Liver (tissue), 9 donors: ENCODE results near the gene RASSF8. TPM values are rescaled to one million over a fixed set of nuclear protein-coding genes. Genes with fewer than 3 reads are reported as not detected.

Source experiments
- DNase-seq: peaks from one replicate; pipeline ENCODE4 v3.0.0-alpha.2; 2017; ENCODE audit warnings: low spot score
- H3K27ac ChIP-seq, 2 donors: one replicate each; pipeline ENCODE4 v1.7.0; 2013; ENCODE audit warnings: inconsistent platforms in 2 of 2, low read length in 2 of 2, control low read depth in 1 of 2, low read depth in 1 of 2, mild to moderate bottlenecking in 1 of 2
- H3K27me3 ChIP-seq, 4 donors: one replicate each; pipeline versions ENCODE4 v1.6.1 to v1.7.0; 2013; ENCODE audit warnings: low read length in 3 of 4, inconsistent platforms in 1 of 4, mild to moderate bottlenecking in 1 of 4, moderate library complexity in 1 of 4; ENCODE audit not compliant: control insufficient read depth in 4 of 4, insufficient read depth in 4 of 4
- H3K36me3 ChIP-seq, 4 donors: one replicate each; pipeline versions ENCODE4 v1.6.1 to v1.7.0; 2013; ENCODE audit warnings: low read length in 3 of 4, mild to moderate bottlenecking in 3 of 4, low read depth in 1 of 4, moderate library complexity in 1 of 4; ENCODE audit not compliant: control insufficient read depth in 4 of 4, insufficient read depth in 3 of 4
- H3K4me1 ChIP-seq, 4 donors: one replicate each; pipeline versions ENCODE4 v1.6.1 to v1.7.0; 2013; ENCODE audit warnings: low read length in 3 of 4, mild to moderate bottlenecking in 3 of 4, moderate library complexity in 1 of 4; ENCODE audit not compliant: control insufficient read depth in 4 of 4, insufficient read depth in 4 of 4
- H3K4me3 ChIP-seq, 3 donors: one replicate each; pipeline versions ENCODE4 v1.6.1 to v1.7.0; 2013; ENCODE audit warnings: low read length in 3 of 3, control low read depth in 1 of 3, low read depth in 1 of 3, mild to moderate bottlenecking in 1 of 3
- H3K9ac ChIP-seq, 2 donors: one replicate each; pipeline ENCODE4 v1.7.0; 2013; ENCODE audit warnings: low read length in 2 of 2, mild to moderate bottlenecking in 2 of 2, moderate library complexity in 2 of 2, control low read depth in 1 of 2, low read depth in 1 of 2
- H3K9me3 ChIP-seq, 4 donors: one replicate each; pipeline versions ENCODE4 v1.6.1 to v1.7.0; 2013; ENCODE audit warnings: low read length in 3 of 4; ENCODE audit not compliant: control insufficient read depth in 4 of 4
- ATF3 ChIP-seq: IDR thresholded peaks from 2 replicates; pipeline ENCODE4 v1.6.1; 2016; ENCODE audit warnings: antibody characterized with exemption
- CTCF ChIP-seq: fragments of 150-350 bp; IDR thresholded peaks from 2 replicates; pipeline ENCODE4 v1.5.1; 2017; ENCODE audit warnings: improper control_type of control experiment, low read depth, low read length; ENCODE audit not compliant: missing input control
- EGR1 ChIP-seq, 2 donors: IDR thresholded peaks; 2 replicates each; pipeline ENCODE4 v1.6.1; 2016 to 2018; ENCODE audit warnings: antibody characterized with exemption in 2 of 2, low read depth in 2 of 2
- FOXA2 ChIP-seq: IDR thresholded peaks from 2 replicates; pipeline ENCODE4 v1.6.1; 2016; ENCODE audit warnings: antibody characterized with exemption
- GABPA ChIP-seq, 2 donors: IDR thresholded peaks in 1 of 2; conservative IDR thresholded peaks in 1 of 2; 2 replicates each; pipeline ENCODE4 v1.6.1; 2016; ENCODE audit warnings: antibody characterized with exemption in 2 of 2, mild to moderate bottlenecking in 1 of 2, moderate library complexity in 1 of 2
- HNF4A ChIP-seq, 2 donors: conservative IDR thresholded peaks; 2 replicates each; pipeline ENCODE4 v1.6.1; 2016; ENCODE audit warnings: antibody characterized with exemption in 2 of 2, mild to moderate bottlenecking in 2 of 2
- HNF4G ChIP-seq: IDR thresholded peaks from 2 replicates; pipeline ENCODE4 v1.6.1; 2016; ENCODE audit warnings: antibody characterized with exemption
- JUND ChIP-seq, 2 donors: IDR thresholded peaks; 2 replicates each; pipeline ENCODE4 v1.6.1; 2016; ENCODE audit warnings: antibody characterized with exemption in 2 of 2
- MAX ChIP-seq: IDR thresholded peaks from 2 replicates; pipeline ENCODE4 v1.6.1; 2016; ENCODE audit warnings: antibody characterized with exemption
- NR2F2 ChIP-seq: IDR thresholded peaks from 2 replicates; pipeline ENCODE4 v1.6.1; 2016; ENCODE audit warnings: antibody characterized with exemption
- REST ChIP-seq: IDR thresholded peaks from 2 replicates; pipeline ENCODE4 v1.6.1; 2016; ENCODE audit warnings: antibody characterized with exemption, mild to moderate bottlenecking
- RXRA ChIP-seq, 2 donors: IDR thresholded peaks; 2 replicates each; pipeline ENCODE4 v1.6.1; 2017 to 2018; ENCODE audit warnings: antibody characterized with exemption in 2 of 2, mild to moderate bottlenecking in 1 of 2
- SP1 ChIP-seq: IDR thresholded peaks from 2 replicates; pipeline ENCODE4 v1.6.1; 2018; ENCODE audit warnings: antibody characterized with exemption, mild to moderate bottlenecking
- TAF1 ChIP-seq: conservative IDR thresholded peaks from 2 replicates; pipeline ENCODE4 v1.6.1; 2016; ENCODE audit warnings: antibody characterized with exemption, mild to moderate bottlenecking
- YY1 ChIP-seq: IDR thresholded peaks from 2 replicates; pipeline ENCODE4 v1.6.1; 2016; ENCODE audit warnings: antibody characterized with exemption, mild to moderate bottlenecking
- WGBS: extraction: QIAGEN DNeasy Blood & Tissue Kit; methylation state at CpG from one replicate; pipeline ENCODE4 v1.1.7; 2013; 5-methylcytosine and 5-hydroxymethylcytosine counted together
- polyA plus RNA-seq, 2 donors: library from polyadenylated mRNA; stranded (reverse) in 1 of 2; unstranded in 1 of 2; fragments of 200-250 nt in 1 of 2; fragments of >200 nt in 1 of 2; fragmentation: Nextera tagmentation in 1 of 2; extraction: Ambion mirVana in 1 of 2; gene quantifications; one replicate each; pipeline versions ENCODE4 v1.2.1 to v1.2.3, GENCODE V29; 2013 to 2015
- total RNA-seq, 2 donors: library from RNA; depleted of rRNA; stranded (reverse); fragments of >200 nt; gene quantifications; one replicate each; pipeline ENCODE4 v1.2.3, GENCODE V29; 2014
- donor health status: healthy.
- donor health status: healthy.
- donor health status: healthy.
- donor health status: healthy.
- donor health status: healthy.

The RASSF8 gene
- total and polyA plus RNA-seq, 4 donors: 1.7 to 9.4 (median 3.3) TPM

GRCh38 chr12:26095186-26095585 is 136.7 kb downstream of the RASSF8 start:
- 85% methylated on average over 2 of the region's 2 CpGs for WGBS

More at GRCh38 chr12:26095186-26095585, 136.7 kb downstream of the RASSF8 start:
- H3K27ac ChIP-seq: no peak overlapping the region
- H3K36me3 ChIP-seq: no peaks in the 10 kb centered on the region
- H3K9me3 ChIP-seq: no peaks in the 10 kb centered on the region
- peaks cover 0 to 6% (median 0%) of the 10 kb centered on the region in 4 donors for H3K4me1 ChIP-seq
- H3K27me3 ChIP-seq: no peaks in the 10 kb centered on the region
- H3K9ac ChIP-seq: no peak overlapping the region
- H3K4me3 ChIP-seq: no peak overlapping the region
- TF ChIP-seq SP1 (no peak), HNF4A (conservative IDR thresholded peaks at IDR 0.05) (no peak), REST (no peak), NR2F2 (no peak), GABPA (IDR thresholded peaks at IDR 0.05 in 1 of 2, conservative IDR thresholded peaks at IDR 0.05 in 1 of 2) (no peak), EGR1 (IDR thresholded peaks at IDR 0.05; ENCODE audit: low read depth in 2 of 2) (no peak), HNF4G (no peak), CTCF (no peak), YY1 (no peak), FOXA2 (no peak), TAF1 (no peak), RXRA (IDR thresholded peaks at IDR 0.05) (no peak), JUND (IDR thresholded peaks at IDR 0.05) (no peak), ATF3 (no peak), MAX (no peak)
- DNase-seq: no peak
